Common myeloid progenitor, CD34-positive (primary cell): ENCODE measurements around the gene PYROXD2.

Experiments
- CTCF ChIA-PET: fragments of 350-600 bp; sonication (Branson Sonifier 250); formaldehyde crosslinking; loops from one replicate; lab custom pipeline; 2021; ENCODE audit warnings: antibody characterized with exemption; lab: Charles Lee
- POLR2A ChIA-PET: fragments of 350-600 bp; sonication (Branson Sonifier 250); formaldehyde crosslinking; loops from one replicate; lab custom pipeline; 2021; ENCODE audit warnings: antibody characterized with exemption; lab: Charles Lee
- DNase-seq, 3 donors: peaks; one replicate each; pipeline versions ENCODE4 v3.0.0 to v3.0.0-alpha.2; 2013
- H3K27ac ChIP-seq, 2 experiments: 1 replicate in 1 of 2; 2 replicates in 1 of 2; pipeline ENCODE4 v1.7.0; 2013; ENCODE audit warnings: inconsistent platforms in 2 of 2, low read length in 2 of 2, mild to moderate bottlenecking in 2 of 2, low read depth in 1 of 2, moderate library complexity in 1 of 2; ENCODE audit not compliant: severe bottlenecking in 2 of 2, insufficient read depth in 1 of 2, poor library complexity in 1 of 2
- H3K27me3 ChIP-seq, 5 experiments: replicated peaks in 2 of 5; 1 replicate in 3 of 5; 2 replicates in 2 of 5; pipeline versions ENCODE4 v1.6.1 to v1.7.0; 2013; ENCODE audit warnings: low read length in 4 of 5, mild to moderate bottlenecking in 2 of 5, moderate library complexity in 2 of 5, inconsistent platforms in 1 of 5; ENCODE audit not compliant: insufficient read depth in 5 of 5, control insufficient read depth in 4 of 5
- H3K36me3 ChIP-seq, 4 experiments: 1 replicate in 2 of 4; 2 replicates in 2 of 4; pipeline versions ENCODE4 v1.6.1 to v1.7.0; 2013; ENCODE audit warnings: low read length in 3 of 4, control low read depth in 1 of 4, mild to moderate bottlenecking in 1 of 4; ENCODE audit not compliant: control insufficient read depth in 4 of 4, insufficient read depth in 4 of 4
- H3K4me1 ChIP-seq, 4 experiments: 1 replicate in 3 of 4; 2 replicates in 1 of 4; pipeline versions ENCODE4 v1.6.1 to v1.7.1; 2013; ENCODE audit warnings: low read length in 3 of 4, mild to moderate bottlenecking in 3 of 4, control low read depth in 1 of 4, inconsistent platforms in 1 of 4, moderate library complexity in 1 of 4; ENCODE audit not compliant: control insufficient read depth in 4 of 4, insufficient read depth in 4 of 4; ENCODE audit errors: control extremely low read depth in 1 of 4
- H3K4me3 ChIP-seq, 7 experiments: 1 replicate in 4 of 7; 2 replicates in 3 of 7; pipeline versions ENCODE4 v1.5.1 to v1.7.0; 2013; ENCODE audit warnings: mild to moderate bottlenecking in 7 of 7, low read length in 6 of 7, moderate library complexity in 6 of 7, inconsistent platforms in 2 of 7, low read depth in 2 of 7, control low read depth in 1 of 7; ENCODE audit not compliant: insufficient read depth in 4 of 7, control insufficient read depth in 1 of 7; ENCODE audit errors: extremely low read depth in 1 of 7
- H3K9me3 ChIP-seq, 5 experiments: 1 replicate in 4 of 5; 2 replicates in 1 of 5; pipeline versions ENCODE4 v1.6.1 to v1.7.1; 2013; ENCODE audit warnings: low read length in 4 of 5, mild to moderate bottlenecking in 2 of 5, inconsistent platforms in 1 of 5, low read depth in 1 of 5, moderate library complexity in 1 of 5; ENCODE audit not compliant: control insufficient read depth in 4 of 5, insufficient read depth in 2 of 5; ENCODE audit errors: control extremely low read depth in 1 of 5
- WGBS: methylation state at CpG from one replicate; pipeline ENCODE4 v1.1.5; 2013; ENCODE audit not compliant: insufficient coverage; 5-methylcytosine and 5-hydroxymethylcytosine counted together

PYROXD2 gene

GRCh38 chr10:98340940-98341310 lies 74.1 kb downstream of the PYROXD2 start:
- POLR2A ChIA-PET, result no interaction called here

DNA sequence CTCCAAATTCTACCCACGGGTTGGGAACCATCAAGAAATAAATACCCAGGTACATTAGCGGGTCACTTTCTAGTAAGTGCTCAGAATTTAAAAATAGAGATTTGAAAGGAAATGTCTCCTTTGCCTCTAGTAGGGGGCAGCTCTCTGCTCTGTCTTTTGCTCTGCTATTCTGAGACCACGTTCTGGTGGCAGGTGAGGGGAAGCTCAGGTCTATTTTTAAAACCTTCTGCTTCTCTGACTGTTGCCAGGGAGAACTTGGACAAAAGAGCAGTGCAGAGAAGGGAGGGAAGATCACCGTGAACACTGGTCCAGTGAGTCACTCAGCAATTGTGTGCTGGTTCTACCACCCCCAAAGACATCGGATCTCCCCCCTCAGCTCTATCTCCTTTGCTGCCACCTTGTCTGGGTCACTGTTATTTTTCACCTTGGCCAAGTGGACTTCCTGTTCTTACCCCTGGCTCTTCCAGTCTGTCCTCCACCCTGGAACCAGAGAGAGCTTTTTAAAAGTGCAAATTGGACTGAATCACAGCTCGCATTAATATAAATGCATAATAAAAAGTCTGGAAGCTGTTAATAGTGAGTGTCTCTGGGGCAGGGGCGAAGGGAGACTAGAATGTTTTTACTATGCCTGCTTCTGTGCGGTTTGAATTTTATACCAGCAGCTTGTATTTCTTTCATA lies 74.6 kb downstream of the PYROXD2 start:
- no peak overlapping the region for H3K4me3 ChIP-seq
- peaks cover 0 to 13% (median 0%) of the 10 kb centered on the region in 5 experiments for H3K27me3 ChIP-seq
- ChIA-PET CTCF (interaction anchor here (1.2 to 1.4 kb wide), 2 partner anchors 9 to 13 kb away, joined by 3 to 4 read pairs; no protein-coding TSS in a partner anchor), POLR2A (interaction anchor here (0.6 kb wide), 2 partner anchors 46 to 1214 kb away, joined by 3 to 6 read pairs; no protein-coding TSS in a partner anchor)
- no peaks in the 10 kb centered on the region for H3K4me1 ChIP-seq
- no peaks in the 10 kb centered on the region for H3K9me3 ChIP-seq
- no peak overlapping the region for H3K27ac ChIP-seq
- DNase-seq, result no peak
- WGBS, result 61% methylated on average over 4 of the region's 8 CpGs
- no peaks in the 10 kb centered on the region for H3K36me3 ChIP-seq

More at GRCh38 chr10:98340940-98341310, 74.1 kb downstream of the PYROXD2 start:
- H3K36me3 ChIP-seq, result no peaks in the 10 kb centered on the region
- WGBS, result 40% methylated on average over 1 of the region's 2 CpGs
- peaks cover 0 to 13% (median 0%) of the 10 kb centered on the region in 5 experiments for H3K27me3 ChIP-seq
- H3K4me3 ChIP-seq, result no peak overlapping the region
- CTCF ChIA-PET, result interaction anchor here (1.4 kb wide), 1 partner anchor 8 kb away, joined by 4 read pairs; no protein-coding TSS in a partner anchor
- no peaks in the 10 kb centered on the region for H3K4me1 ChIP-seq
- H3K9me3 ChIP-seq, result no peaks in the 10 kb centered on the region
- no peak overlapping the region for H3K27ac ChIP-seq
- DNase-seq, result peak in 2 of 3 donors; percentile 24 to 27

- 89% methylated on average over 4 of the region's 5 CpGs for WGBS
- POLR2A ChIA-PET, result interaction anchor here (0.6 kb wide), 2 partner anchors 46 to 1214 kb away, joined by 3 to 6 read pairs; no protein-coding TSS in a partner anchor
- Histone ChIP-seq H3K4me3 (no peak overlapping the region), H3K4me1 (no peaks in the 10 kb centered on the region), H3K27ac (no peak overlapping the region), H3K36me3 (no peaks in the 10 kb centered on the region), H3K9me3 (no peaks in the 10 kb centered on the region), H3K27me3 (peaks cover 0 to 13% (median 0%) of the 10 kb centered on the region in 5 experiments)
- CTCF ChIA-PET, result interaction anchor here (1.2 to 1.4 kb wide), 2 partner anchors 9 to 12 kb away, joined by 3 to 4 read pairs; no protein-coding TSS in a partner anchor
- no peak for DNase-seq
These were observed 75.2 kb downstream of the PYROXD2 start for GRCh38 chr10:98339799-98340198.

DNA sequence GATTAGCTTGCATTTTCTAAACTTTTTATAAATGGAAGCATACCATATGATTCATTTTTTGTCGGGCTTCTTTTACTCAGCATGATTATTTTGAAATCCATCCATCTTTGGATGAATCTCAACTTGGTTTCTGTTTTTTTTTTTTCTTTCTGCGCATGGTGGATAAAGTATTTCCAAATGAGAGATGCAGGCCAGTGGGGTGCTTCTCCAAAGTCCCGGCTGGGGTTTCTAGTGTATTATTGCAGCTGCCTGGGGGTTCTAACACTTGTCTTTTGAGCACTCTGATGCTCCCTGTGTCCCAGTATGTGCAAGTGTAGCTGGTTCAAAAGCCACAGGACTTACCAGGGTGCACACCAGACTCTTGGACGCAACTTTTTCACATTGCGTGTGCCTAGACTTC lies 76.1 kb downstream of the PYROXD2 start:
- DNase-seq, result no peak
- Histone ChIP-seq H3K36me3 (no peaks in the 10 kb centered on the region), H3K27me3 (peaks cover 0 to 14% (median 0%) of the 10 kb centered on the region in 5 experiments), H3K9me3 (no peaks in the 10 kb centered on the region), H3K4me1 (no peaks in the 10 kb centered on the region), H3K27ac (no peak overlapping the region), H3K4me3 (no peak overlapping the region)
- ChIA-PET CTCF (interaction anchor here (0.8 kb wide), 1 partner anchor 311 kb away, joined by 3 read pairs; no protein-coding TSS in a partner anchor), POLR2A (no interaction called here)
- WGBS, result 100% methylated on average over 1 of the region's 5 CpGs

- H3K27me3 ChIP-seq, result peaks cover 0 to 16% (median 0%) of the 10 kb centered on the region in 5 experiments
- WGBS, result 100% methylated on average over 2 of the region's 6 CpGs
- no peaks in the 10 kb centered on the region for H3K4me1 ChIP-seq
- CTCF ChIA-PET, result interaction anchor here (0.8 to 1.0 kb wide), 2 partner anchors 22 to 310 kb away, joined by 3 read pairs; no protein-coding TSS in a partner anchor
- POLR2A ChIA-PET, result no interaction called here
- DNase-seq, result no peak
- H3K27ac ChIP-seq, result no peak overlapping the region
- no peak overlapping the region for H3K4me3 ChIP-seq
- no peaks in the 10 kb centered on the region for H3K9me3 ChIP-seq
- no peaks in the 10 kb centered on the region for H3K36me3 ChIP-seq
These were observed 76.7 kb downstream of the PYROXD2 start for GRCh38 chr10:98338318-98338717.

- H3K4me3 ChIP-seq, result no peak overlapping the region
- H3K27ac ChIP-seq, result no peak overlapping the region
- WGBS, result 89% methylated on average over 4 of the region's 8 CpGs
- ChIA-PET CTCF (interaction anchor here (1.0 kb wide), 1 partner anchor 21 kb away, joined by 3 read pairs; no protein-coding TSS in a partner anchor), POLR2A (no interaction called here)
- H3K4me1 ChIP-seq, result no peaks in the 10 kb centered on the region
- H3K9me3 ChIP-seq, result no peaks in the 10 kb centered on the region
- no peak for DNase-seq
- peaks cover 0 to 17% (median 0%) of the 10 kb centered on the region in 5 experiments for H3K27me3 ChIP-seq
- H3K36me3 ChIP-seq, result no peaks in the 10 kb centered on the region
These were observed 77.5 kb downstream of the PYROXD2 start for GRCh38 chr10:98337484-98337883.
